Transverse colon (tissue), 4 donors: Measurements from ENCODE around the gene EPC2. TPM values are rescaled to one million over a fixed set of nuclear protein-coding genes. Genes with fewer than 3 reads are reported as not detected.

Experiments
- DNase-seq: peaks from one replicate; pipeline ENCODE4 v3.0.0-alpha.2; 2019
- H3K27ac ChIP-seq, 4 donors: fragments of 200-600 bp; sonication (generic); 2 replicates each; pipeline ENCODE4 v1.5.1; 2016 to 2018; ENCODE audit warnings: inconsistent platforms in 4 of 4
- H3K27me3 ChIP-seq: fragments of 200-600 bp; sonication (generic); 2 replicates; pipeline ENCODE4 v1.5.1; 2017; ENCODE audit warnings: inconsistent platforms
- H3K36me3 ChIP-seq, 4 donors: fragments of 200-600 bp; sonication (generic); 2 replicates each; pipeline ENCODE4 v1.5.1; 2017 to 2019; ENCODE audit warnings: inconsistent platforms in 4 of 4
- H3K4me1 ChIP-seq, 4 donors: fragments of 200-600 bp; sonication (generic); 2 replicates each; pipeline ENCODE4 v1.5.1; 2017 to 2020; ENCODE audit warnings: inconsistent platforms in 4 of 4
- H3K4me3 ChIP-seq, 4 donors: fragments of 200-600 bp; sonication (generic); 1 replicate in 1 of 4; 2 replicates in 3 of 4; pipeline versions ENCODE4 v1.5.1 to v1.6.1; 2017 to 2019; ENCODE audit warnings: inconsistent platforms in 4 of 4
- H3K9me3 ChIP-seq, 2 donors: fragments of 200-600 bp; sonication (generic); 2 replicates each; pipeline ENCODE4 v1.5.1; 2017 to 2019; ENCODE audit warnings: inconsistent platforms in 2 of 2
- CTCF ChIP-seq, 5 experiments: fragments of 200-600 bp in 3 of 5; fragments of 450-650 bp in 2 of 5; sonication (generic) in 3 of 5; IDR thresholded peaks; 1 replicate in 2 of 5; 2 replicates in 3 of 5; pipeline ENCODE4 v1.5.1; 2016 to 2017; ENCODE audit warnings: antibody characterized with exemption in 5 of 5, inconsistent platforms in 3 of 5, mild to moderate bottlenecking in 2 of 5, moderate library complexity in 1 of 5
- EP300 ChIP-seq: sonication (generic); formaldehyde crosslinking; IDR thresholded peaks from one replicate; pipeline ENCODE4 v1.6.1; 2017; ENCODE audit warnings: antibody characterized with exemption, low read depth
- POLR2A ChIP-seq: fragments of 450-650 bp; IDR thresholded peaks from one replicate; pipeline ENCODE4 v1.6.1; 2016; ENCODE audit warnings: antibody characterized with exemption, mild to moderate bottlenecking, moderate library complexity
- POLR2AphosphoS5 ChIP-seq, 3 donors: sonication (generic); formaldehyde crosslinking; IDR thresholded peaks; one replicate each; pipeline ENCODE4 v1.6.1; 2016; ENCODE audit warnings: antibody characterized with exemption in 3 of 3
- WGBS, 2 donors: methylation state at CpG; one replicate each; pipeline ENCODE4 v1.1.5; 2018; ENCODE audit warnings: low coverage in 1 of 2; 5-methylcytosine and 5-hydroxymethylcytosine counted together
- in situ Hi-C, 4 donors: fragments of 200-750 bp; cut with MboI; loops; one replicate each; pipeline versions ENCODE4 v1.15.0 to v1.15.1; 2017; ENCODE audit warnings: low sequenced_read_pairs in 3 of 4, low pct_ligation_motif_present in 1 of 4, low pct_unique_long_range_greater_than_20kb in 1 of 4
- intact Hi-C: fragments of 100-400 bp; cut with DNase I; formaldehyde crosslinking; loops from one replicate; pipeline ENCODE4 v1.15.1; 2023; ENCODE audit warnings: low total_unique reads
- total RNA-seq, 4 donors: library from RNA; depleted of rRNA; stranded (reverse); fragments of >200 nt; gene quantifications; one replicate each; pipeline ENCODE4 v1.1.0, GENCODE V29; 2016

EPC2 gene
- total RNA-seq, 4 donors from 2014 or later = 18.3 to 40.4 (median 25.7) TPM

- H3K27me3 ChIP-seq = no peaks in the 10 kb centered on the region
- in situ Hi-C loops = no loop called here
- H3K9me3 ChIP-seq = no peaks in the 10 kb centered on the region
- TF ChIP-seq POLR2A (no peak), EP300 (no peak), POLR2AphosphoS5 (IDR thresholded peaks at IDR 0.05) (no peak), CTCF (IDR thresholded peaks at IDR 0.05) (no peak)
- H3K4me1 ChIP-seq = peaks cover 9 to 21% (median 11%) of the 10 kb centered on the region in 4 donors
- intact Hi-C loops = no loop called here
- H3K4me3 ChIP-seq = no peak overlapping the region
- DNase-seq = no peak
- H3K36me3 ChIP-seq = no peaks in the 10 kb centered on the region
- H3K27ac ChIP-seq = no peak overlapping the region
These were observed 27.9 kb upstream of the EPC2 start for GRCh38 chr2:148616662-148617061.

- intact Hi-C loops (no loop called here), in situ Hi-C loops (no loop called here)
- Histone ChIP-seq H3K27me3 (no peaks in the 10 kb centered on the region), H3K9me3 (no peaks in the 10 kb centered on the region), H3K27ac (no peak overlapping the region), H3K4me3 (no peak overlapping the region), H3K4me1 (peaks cover 9 to 21% (median 11%) of the 10 kb centered on the region in 4 donors), H3K36me3 (no peaks in the 10 kb centered on the region)
- no peak for DNase-seq
- WGBS, 2 donors = 66 to 74% methylated on average over 5 of the region's 5 CpGs
- no peak for TF ChIP-seq CTCF (IDR thresholded peaks at IDR 0.05)
- TF ChIP-seq POLR2AphosphoS5 (IDR thresholded peaks at IDR 0.05) = no peak
- no peak for TF ChIP-seq EP300
- TF ChIP-seq POLR2A = no peak
These were observed 27.3 kb upstream of the EPC2 start for GRCh38 chr2:148617219-148617618.

- Histone ChIP-seq H3K27me3 (no peaks in the 10 kb centered on the region), H3K9me3 (no peaks in the 10 kb centered on the region), H3K27ac (no peak overlapping the region), H3K4me1 (peaks cover 2 to 11% (median 3%) of the 10 kb centered on the region in 4 donors), H3K4me3 (no peak overlapping the region), H3K36me3 (no peaks in the 10 kb centered on the region)
- in situ Hi-C loops = no loop called here
- no peak for DNase-seq
- intact Hi-C loops = no loop called here
- no peak for TF ChIP-seq POLR2AphosphoS5 (IDR thresholded peaks at IDR 0.05)
- TF ChIP-seq POLR2A = no peak
- no peak for TF ChIP-seq CTCF (IDR thresholded peaks at IDR 0.05)
- TF ChIP-seq EP300 = no peak
- 67 to 73% methylated on average over 4 of the region's 4 CpGs for WGBS, 2 donors
These were observed 24.9 kb upstream of the EPC2 start for GRCh38 chr2:148619560-148620195.

GRCh38 chr2:148622366-148622765, 22.2 kb upstream of the EPC2 start:
- 77 to 86% methylated on average over 3 of the region's 3 CpGs for WGBS, 2 donors
- no peaks in the 10 kb centered on the region for H3K9me3 ChIP-seq
- TF ChIP-seq POLR2A (no peak), CTCF (IDR thresholded peaks at IDR 0.05) (no peak), EP300 (no peak), POLR2AphosphoS5 (IDR thresholded peaks at IDR 0.05) (no peak)
- in situ Hi-C loops = no loop called here
- H3K27ac ChIP-seq = no peak overlapping the region
- no peaks in the 10 kb centered on the region for H3K36me3 ChIP-seq
- no peaks in the 10 kb centered on the region for H3K27me3 ChIP-seq
- intact Hi-C loops = no loop called here
- DNase-seq = no peak
- no peak overlapping the region for H3K4me3 ChIP-seq
- H3K4me1 ChIP-seq = no peaks in the 10 kb centered on the region
